A673 (cell line): ENCODE measurements around the gene ARHGAP24. TPM values are rescaled to one million over a fixed set of nuclear protein-coding genes. Genes with fewer than 3 reads are reported as not detected.

Experiments
- BruUV-seq: library from RNA; stranded (reverse); fragments of 400-500 nt; replicated peaks from 2 replicates; lab custom pipeline; 2021; lab: Mats Ljungman, UMichigan
- CTCF ChIA-PET: fragments of 300-600 bp; sonication (Branson Sonifier 250); formaldehyde crosslinking; loops from one replicate; lab custom pipeline; 2022; ENCODE audit warnings: antibody characterized with exemption; lab: Charles Lee
- POLR2A ChIA-PET: fragments of 300-600 bp; sonication (Branson Sonifier 250); formaldehyde crosslinking; loops from one replicate; lab custom pipeline; 2022; ENCODE audit warnings: antibody characterized with exemption; ENCODE audit not compliant: low non-redundant PET; lab: Charles Lee
- DNase-seq: peaks from one replicate; pipeline ENCODE4 v3.0.0-alpha.2; 2015; ENCODE audit warnings: low spot score
- H3K27ac ChIP-seq: fragments of 200-600 bp; sonication (generic); 2 replicates; pipeline ENCODE4 v1.5.1; 2016; ENCODE audit warnings: mixed run types, low read depth, mild to moderate bottlenecking, mixed read lengths, antibody characterized with exemption, low read length; ENCODE audit not compliant: poor library complexity, severe bottlenecking
- H3K27me3 ChIP-seq: fragments of 200-600 bp; sonication (generic); replicated peaks from 2 replicates; pipeline ENCODE4 v1.6.1; 2017; ENCODE audit warnings: mixed run types, low read depth, mild to moderate bottlenecking, mixed read lengths, antibody characterized with exemption, low read length; ENCODE audit not compliant: insufficient read depth, poor library complexity
- H3K36me3 ChIP-seq: fragments of 200-600 bp; sonication (generic); 2 replicates; pipeline ENCODE4 v1.6.1; 2016; ENCODE audit warnings: mixed run types, mild to moderate bottlenecking, mixed read lengths, antibody characterized with exemption, low read length; ENCODE audit not compliant: insufficient read depth, poor library complexity, severe bottlenecking
- H3K4me1 ChIP-seq: fragments of 200-600 bp; sonication (generic); 2 replicates; pipeline ENCODE4 v1.6.1; 2017; ENCODE audit warnings: mixed run types, mild to moderate bottlenecking, mixed read lengths, antibody characterized with exemption, low read length; ENCODE audit not compliant: insufficient read depth, poor library complexity, severe bottlenecking
- H3K4me3 ChIP-seq: fragments of 200-600 bp; sonication (generic); 2 replicates; pipeline ENCODE4 v1.5.1; 2016; ENCODE audit warnings: low read depth, mixed run types, mild to moderate bottlenecking, mixed read lengths, low read length; ENCODE audit not compliant: poor library complexity, severe bottlenecking
- H3K9me3 ChIP-seq: fragments of 200-600 bp; sonication (generic); 2 replicates; pipeline ENCODE4 v1.6.1; 2016; ENCODE audit warnings: mixed run types, low read depth, mild to moderate bottlenecking, mixed read lengths, antibody characterized with exemption, low read length; ENCODE audit not compliant: poor library complexity, severe bottlenecking
- CTCF ChIP-seq: fragments of 300-800, 200-600 bp; sonication (generic); conservative IDR thresholded peaks from 2 replicates; pipeline ENCODE4 v1.5.1; 2017; ENCODE audit warnings: low read depth, mild to moderate bottlenecking, antibody characterized with exemption, low read length, moderate library complexity, mixed read lengths
- EZH2 ChIP-seq: fragments of 200-600 bp; sonication (generic); IDR thresholded peaks from 2 replicates; pipeline ENCODE4 v1.6.1; 2017; ENCODE audit warnings: borderline replicate concordance, low read depth, mild to moderate bottlenecking, mixed read lengths, antibody characterized with exemption, low read length; ENCODE audit not compliant: poor library complexity, severe bottlenecking
- intact Hi-C: fragments of 100-400 bp; cut with micrococcal nuclease; formaldehyde crosslinking; loops from one replicate; pipeline ENCODE4 v1.10.0; 2022; ENCODE audit not compliant: unreplicated experiment
- total RNA-seq: library from RNA; stranded (reverse); gene quantifications from 2 replicates; pipeline ENCODE4 v1.2.3, GENCODE V29; 2021

Gene ARHGAP24
- total RNA-seq, 1 experiment from 2014 or later = 5.8 TPM

- ChIA-PET POLR2A (no interaction called here), CTCF (no interaction called here)
- no peak overlapping the region for H3K27ac ChIP-seq
- no peak overlapping the region for H3K4me3 ChIP-seq
- no peaks in the 10 kb centered on the region for H3K4me1 ChIP-seq
- H3K27me3 ChIP-seq = no peaks in the 10 kb centered on the region
- TF ChIP-seq CTCF = no peak
- TF ChIP-seq EZH2 = no peak
- no peaks in the 10 kb centered on the region for H3K9me3 ChIP-seq
- no peak for DNase-seq
- no peaks in the 10 kb centered on the region for H3K36me3 ChIP-seq
- intact Hi-C loops = no loop called here
- no TSS peak for BruUV-seq
These were observed 162.8 kb downstream of the ARHGAP24 start for GRCh38 chr4:85637778-85638177.

- Histone ChIP-seq H3K27ac (no peak overlapping the region), H3K4me3 (no peak overlapping the region), H3K9me3 (no peaks in the 10 kb centered on the region), H3K36me3 (no peaks in the 10 kb centered on the region), H3K4me1 (no peaks in the 10 kb centered on the region), H3K27me3 (no peaks in the 10 kb centered on the region)
- POLR2A ChIA-PET = no interaction called here
- CTCF ChIA-PET = interaction anchor here (0.8 kb wide), 1 partner anchor 108 kb away, joined by 3 read pairs; no protein-coding TSS in a partner anchor
- no peak for TF ChIP-seq EZH2
- TF ChIP-seq CTCF = no peak
- no TSS peak for BruUV-seq
- intact Hi-C loops = no loop called here
- DNase-seq = no peak
These were observed 165.0 kb downstream of the ARHGAP24 start for GRCh38 chr4:85639946-85640345.

GRCh38 chr4:85642356-85643100 lies 167.6 kb downstream of the ARHGAP24 start:
- POLR2A ChIA-PET = no interaction called here
- BruUV-seq = no TSS peak
- H3K4me1 ChIP-seq = no peaks in the 10 kb centered on the region
- intact Hi-C loops = no loop called here
- H3K36me3 ChIP-seq = no peaks in the 10 kb centered on the region
- CTCF ChIA-PET = no interaction called here
- H3K4me3 ChIP-seq = no peak overlapping the region
- no peak for DNase-seq
- H3K9me3 ChIP-seq = no peaks in the 10 kb centered on the region
- no peaks in the 10 kb centered on the region for H3K27me3 ChIP-seq
- H3K27ac ChIP-seq = no peak overlapping the region
- TF ChIP-seq EZH2 = no peak
- no peak for TF ChIP-seq CTCF
